Kidney (tissue), 14 donors: Measurements from ENCODE around the gene ENPP5. TPM values are rescaled to one million over a fixed set of nuclear protein-coding genes. Genes with fewer than 3 reads are reported as not detected.

Experiments
- DNase-seq, 5 donors: peaks; one replicate each; pipeline ENCODE4 v3.0.0-alpha.2; 2013 to 2020
- FAIRE-seq: peaks from 2 replicates; lab custom pipeline; 2012; peaks lifted over from hg19 to GRCh38; lab: Jason Lieb, UNC
- H3K27ac ChIP-seq, 2 donors: one replicate each; pipeline ENCODE4 v1.7.0; 2013; ENCODE audit warnings: low read depth in 2 of 2, low read length in 2 of 2, inconsistent platforms in 1 of 2
- H3K27me3 ChIP-seq: one replicate; pipeline ENCODE4 v1.7.1; 2013; ENCODE audit warnings: low read length, inconsistent platforms; ENCODE audit not compliant: control insufficient read depth, insufficient read depth
- H3K36me3 ChIP-seq, 3 donors: one replicate each; pipeline versions ENCODE4 v1.7.0 to v1.7.1; 2013; ENCODE audit warnings: low read length in 3 of 3, control low read depth in 1 of 3, inconsistent platforms in 1 of 3; ENCODE audit not compliant: insufficient read depth in 3 of 3, control insufficient read depth in 2 of 3
- H3K4me1 ChIP-seq, 3 donors: one replicate each; pipeline versions ENCODE4 v1.7.0 to v1.7.1; 2013; ENCODE audit warnings: low read length in 3 of 3, inconsistent platforms in 1 of 3, low read depth in 1 of 3; ENCODE audit not compliant: control insufficient read depth in 2 of 3, insufficient read depth in 2 of 3
- H3K4me3 ChIP-seq, 3 donors: one replicate each; pipeline versions ENCODE4 v1.7.0 to v1.8.1; 2013; ENCODE audit warnings: low read length in 3 of 3, control low read depth in 1 of 3, inconsistent platforms in 1 of 3
- H3K9ac ChIP-seq, 3 donors: one replicate each; pipeline versions ENCODE4 v1.7.0 to v1.7.1; 2013; ENCODE audit warnings: low read length in 3 of 3, control low read depth in 1 of 3, inconsistent platforms in 1 of 3
- H3K9me3 ChIP-seq, 3 donors: one replicate each; pipeline versions ENCODE4 v1.7.0 to v1.7.1; 2013; ENCODE audit warnings: low read length in 3 of 3, control low read depth in 1 of 3, inconsistent platforms in 1 of 3; ENCODE audit not compliant: control insufficient read depth in 2 of 3, insufficient read depth in 1 of 3
- intact Hi-C: fragments of 100-400 bp; cut with DNase I; formaldehyde crosslinking; loops from one replicate; pipeline ENCODE4 v1.11.1; 2022
- polyA plus RNA-seq: library from polyadenylated mRNA; stranded (reverse); fragments of 350-450 nt; fragmentation: Illumina TruSeq; extraction: RNeasy Lipid Tissue Mini Kit (QIAGEN cat#74804); gene quantifications from one replicate; pipeline ENCODE4 v1.2.3, GENCODE V29; 2014; ENCODE audit warnings: low read depth, low replicate concordance; ENCODE audit not compliant: insufficient read depth
- total RNA-seq: library from RNA; stranded (reverse); fragmentation: NEBNext Ultra II Directional; extraction: Animal tissue kit (Norgen Biotek cat#: 25700); gene quantifications from one replicate; pipeline ENCODE4 v1.2.1, GENCODE V29; 2021
- TF ChIP-seq, protein P1 (sequence below): IDR thresholded peaks from 3 replicates; pipeline ENCODE4 v1.5.1; 2012; ENCODE audit warnings: mild to moderate bottlenecking, moderate library complexity, borderline replicate concordance; ENCODE audit not compliant: insufficient read depth; ENCODE audit errors: extremely low read depth
- donor health status: control.
- donor health status: control.
- donor health status: control.
- donor health status: control.
- donor health status: control.
- donor health status: DM: yes; HTN: yes; CAD: no.
- donor health status: Normal renal cell carcinoma (clear cell type).

Gene ENPP5
- total and polyA plus RNA-seq, 2 donors from 2014 or later = 21.5 to 22.9 TPM

DNA sequence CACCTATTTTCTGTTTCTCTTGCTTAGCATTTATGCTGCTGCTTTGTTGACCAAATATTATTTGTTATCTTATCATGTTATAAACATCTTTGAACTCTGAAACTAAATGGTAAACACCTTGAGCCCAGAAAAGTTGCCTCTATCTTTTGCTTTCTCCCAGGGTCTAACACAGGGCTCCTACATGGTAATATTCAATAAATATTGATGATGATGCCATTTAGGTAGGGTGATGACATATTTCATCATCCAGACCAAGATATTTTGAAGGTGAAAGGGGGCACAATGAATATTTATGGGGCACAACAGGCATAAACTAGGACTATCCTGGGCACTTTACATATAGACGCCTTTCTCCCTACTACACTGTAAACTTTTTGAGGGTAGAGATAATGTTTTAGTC, 52.6 kb downstream of the ENPP5 start:
- intact Hi-C loops = no loop called here

DNA sequence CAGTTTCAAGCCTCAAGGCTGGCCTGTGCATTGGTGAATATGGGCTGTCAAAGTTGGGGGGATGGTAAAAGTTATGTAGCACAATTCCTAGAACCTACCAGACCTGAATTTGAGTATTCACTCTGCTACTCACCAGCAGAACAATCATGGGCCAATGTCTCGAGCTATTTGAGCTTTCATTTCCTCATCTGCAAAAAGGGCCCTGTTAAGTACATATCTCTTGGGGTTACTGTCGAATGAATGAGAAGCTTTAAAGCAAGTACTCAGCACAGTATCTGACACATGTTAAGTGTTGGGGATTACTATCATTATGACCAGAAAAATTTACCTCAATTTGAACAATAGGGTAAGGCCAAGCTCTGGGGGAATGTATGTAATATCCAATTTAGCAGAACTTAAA, 54.5 kb downstream of the ENPP5 start:
- no peak overlapping the region for H3K9ac ChIP-seq
- H3K4me3 ChIP-seq = no peak overlapping the region
- no peak for DNase-seq
- TF ChIP-seq, protein P1, sequence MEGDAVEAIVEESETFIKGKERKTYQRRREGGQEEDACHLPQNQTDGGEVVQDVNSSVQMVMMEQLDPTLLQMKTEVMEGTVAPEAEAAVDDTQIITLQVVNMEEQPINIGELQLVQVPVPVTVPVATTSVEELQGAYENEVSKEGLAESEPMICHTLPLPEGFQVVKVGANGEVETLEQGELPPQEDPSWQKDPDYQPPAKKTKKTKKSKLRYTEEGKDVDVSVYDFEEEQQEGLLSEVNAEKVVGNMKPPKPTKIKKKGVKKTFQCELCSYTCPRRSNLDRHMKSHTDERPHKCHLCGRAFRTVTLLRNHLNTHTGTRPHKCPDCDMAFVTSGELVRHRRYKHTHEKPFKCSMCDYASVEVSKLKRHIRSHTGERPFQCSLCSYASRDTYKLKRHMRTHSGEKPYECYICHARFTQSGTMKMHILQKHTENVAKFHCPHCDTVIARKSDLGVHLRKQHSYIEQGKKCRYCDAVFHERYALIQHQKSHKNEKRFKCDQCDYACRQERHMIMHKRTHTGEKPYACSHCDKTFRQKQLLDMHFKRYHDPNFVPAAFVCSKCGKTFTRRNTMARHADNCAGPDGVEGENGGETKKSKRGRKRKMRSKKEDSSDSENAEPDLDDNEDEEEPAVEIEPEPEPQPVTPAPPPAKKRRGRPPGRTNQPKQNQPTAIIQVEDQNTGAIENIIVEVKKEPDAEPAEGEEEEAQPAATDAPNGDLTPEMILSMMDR = no peak
- H3K27me3 ChIP-seq = no peaks in the 10 kb centered on the region
- no peak for FAIRE-seq
- no peaks in the 10 kb centered on the region for H3K4me1 ChIP-seq
- no peaks in the 10 kb centered on the region for H3K36me3 ChIP-seq
- intact Hi-C loops = no loop called here
- H3K9me3 ChIP-seq = no peaks in the 10 kb centered on the region
- H3K27ac ChIP-seq = no peak overlapping the region

More for the DNA sequence above, 52.6 kb downstream of the ENPP5 start:
- TF ChIP-seq, protein P1 = no peak
- Histone ChIP-seq H3K27me3 (no peaks in the 10 kb centered on the region), H3K4me3 (no peak overlapping the region), H3K27ac (no peak overlapping the region), H3K9me3 (no peaks in the 10 kb centered on the region), H3K9ac (no peak overlapping the region), H3K36me3 (no peaks in the 10 kb centered on the region), H3K4me1 (no peaks in the 10 kb centered on the region)
- no peak for FAIRE-seq
- no peak for DNase-seq

DNA sequence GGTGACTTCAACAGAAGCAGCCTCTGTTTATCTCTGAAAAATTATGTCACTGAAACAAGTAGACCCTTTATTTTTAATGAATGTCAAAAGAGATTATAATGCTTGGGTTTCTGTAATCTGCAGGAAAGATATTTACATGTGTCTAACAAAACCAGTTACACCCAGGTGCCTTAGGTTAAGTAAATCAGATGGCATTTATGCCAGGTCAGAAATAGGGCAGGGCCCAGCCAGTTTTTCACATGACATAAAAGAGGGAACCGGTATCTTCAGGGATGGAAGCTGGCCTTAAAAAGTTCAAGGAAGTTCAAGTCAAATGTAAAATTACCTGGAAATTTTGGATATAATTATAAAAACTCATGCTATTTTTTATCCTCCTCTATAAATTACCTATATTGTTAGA, 55.1 kb downstream of the ENPP5 start:
- intact Hi-C loops = no loop called here
- no peak for DNase-seq
- Histone ChIP-seq H3K27ac (no peak overlapping the region), H3K9me3 (no peaks in the 10 kb centered on the region), H3K27me3 (no peaks in the 10 kb centered on the region), H3K4me3 (no peak overlapping the region), H3K4me1 (no peaks in the 10 kb centered on the region), H3K9ac (no peak overlapping the region), H3K36me3 (no peaks in the 10 kb centered on the region)
- FAIRE-seq = no peak
- TF ChIP-seq, protein P1 = no peak

DNA sequence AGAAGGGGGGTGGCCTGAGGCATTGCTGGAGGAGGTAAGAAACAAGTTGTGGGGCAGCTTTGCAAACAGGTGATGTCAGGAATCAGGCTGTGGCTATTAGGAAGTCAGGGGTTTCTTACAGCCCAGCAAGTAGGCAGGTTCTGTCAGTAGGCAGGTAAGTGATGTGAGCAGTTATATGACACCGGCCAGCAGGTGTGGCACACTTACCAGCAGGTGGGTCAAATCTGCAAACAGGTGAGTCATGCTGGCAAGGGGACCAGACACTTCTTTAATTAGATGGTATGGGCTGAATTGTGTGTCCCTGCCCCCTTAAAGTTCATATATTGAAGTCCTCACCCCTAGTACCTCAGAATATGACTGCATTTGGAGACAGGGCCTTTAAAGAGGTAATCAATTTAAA, 57.4 kb downstream of the ENPP5 start:
- Histone ChIP-seq H3K4me1 (no peaks in the 10 kb centered on the region), H3K4me3 (no peak overlapping the region), H3K36me3 (no peaks in the 10 kb centered on the region), H3K27ac (no peak overlapping the region), H3K9ac (no peak overlapping the region), H3K27me3 (no peaks in the 10 kb centered on the region), H3K9me3 (no peaks in the 10 kb centered on the region)
- intact Hi-C loops = no loop called here
- FAIRE-seq (no peak), DNase-seq (no peak)
- TF ChIP-seq, protein P1 = no peak
